NCI-H128 (cell line): ENCODE data around the gene TMEM126A.
"Not testable (repeated sequence)": the region's sequence is repeated elsewhere in the genome, so short reads cannot be mapped to it uniquely, and the experiment has no call there.

ENCODE experiments used
- DNase-seq: peaks from one replicate; lab custom pipeline; 2025; ENCODE audit not compliant: unreplicated experiment; lab: John Stamatoyannopoulos, UW

TMEM126A gene

DNA sequence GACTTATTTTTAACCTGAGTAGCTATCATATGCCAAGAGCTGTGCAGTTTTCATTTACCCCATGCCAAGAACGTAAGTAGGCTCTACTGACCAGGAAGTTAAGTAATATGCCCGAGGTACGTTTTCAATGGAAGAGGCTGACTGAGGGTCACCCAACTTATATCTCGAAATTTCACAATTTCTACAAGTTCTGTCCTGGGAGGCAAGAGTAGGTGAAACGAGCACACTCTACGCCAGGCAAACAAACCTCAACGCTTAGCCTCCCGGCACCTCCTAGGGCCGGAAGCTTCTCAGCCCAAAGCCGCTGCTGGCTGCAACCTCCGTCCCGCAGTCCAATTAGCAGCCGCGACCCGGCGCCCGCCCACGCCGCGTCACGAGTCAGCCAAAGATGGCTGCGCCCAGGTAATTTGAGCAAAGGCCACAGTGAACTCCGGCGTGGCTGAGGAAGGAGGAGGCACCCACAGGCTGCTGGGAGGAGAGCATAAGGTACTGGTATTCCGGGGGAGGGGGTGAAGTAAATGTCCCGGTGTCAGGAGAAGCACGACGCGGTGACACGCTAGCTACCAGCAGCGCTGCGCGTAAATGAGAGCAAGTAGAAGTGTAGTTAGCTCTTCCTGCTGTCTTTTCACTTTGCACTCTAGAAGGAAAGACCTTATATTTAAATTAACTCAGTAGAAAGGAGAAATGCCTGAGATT, at the start of gene TMEM126A:
TSS of gene TMEM126A (plus strand) at position 364 of the 696 bp plus-strand sequence. CDS start 2,289 bp downstream, outside the sequence.
- peak; percentile 66 for DNase-seq

GRCh38 chr11:85599083-85599482, 48.7 kb upstream of the TMEM126A start:
- DNase-seq, result no peak

- DNase-seq, result no peak
These were observed 45.1 kb upstream of the TMEM126A start for GRCh38 chr11:85602526-85603213.

DNA sequence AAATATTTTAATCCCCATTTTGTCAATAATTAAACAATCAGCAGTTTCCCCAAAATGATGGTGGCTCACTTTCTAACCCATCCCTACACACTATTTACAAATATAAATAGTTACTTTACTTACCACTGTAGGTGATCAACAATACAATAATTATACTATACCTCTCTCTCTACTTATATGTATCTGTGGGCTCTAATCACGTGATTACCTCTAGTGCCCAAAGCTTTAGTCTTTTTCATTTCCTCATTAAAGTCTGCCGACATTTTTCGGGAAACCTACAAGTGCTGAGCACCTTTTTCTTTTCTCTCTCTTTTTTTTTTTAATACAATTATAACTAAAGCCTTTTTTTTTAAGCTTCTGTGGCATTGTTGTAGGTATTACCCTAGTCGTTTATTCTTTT, 44.5 kb upstream of the TMEM126A start:
- DNase-seq, result no peak

- not testable (repeated sequence) for DNase-seq
These were observed 41.5 kb upstream of the TMEM126A start for GRCh38 chr11:85606237-85606636.

- not testable (repeated sequence) for DNase-seq
These were observed 39.1 kb upstream of the TMEM126A start for GRCh38 chr11:85608621-85609020.

DNA sequence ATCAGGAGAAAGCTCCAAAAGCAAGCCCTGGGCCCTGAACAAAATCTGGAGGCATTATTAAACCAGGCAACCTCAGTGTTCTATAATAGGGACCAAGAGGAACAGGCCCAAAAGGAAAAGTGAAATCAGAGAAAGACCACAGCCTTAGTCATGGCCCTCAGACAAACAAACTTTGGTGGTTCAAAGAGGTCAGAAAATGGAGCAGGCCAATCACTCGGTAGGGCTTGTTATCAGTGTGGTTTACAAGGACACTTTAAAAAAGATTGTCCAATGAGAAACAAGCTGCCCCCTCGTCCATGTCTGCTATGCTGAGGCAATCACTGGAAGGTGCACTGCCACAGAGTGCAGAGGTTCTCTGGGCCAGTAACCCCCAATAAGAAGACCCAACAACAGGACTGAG, 38.5 kb upstream of the TMEM126A start:
- DNase-seq, result not testable (repeated sequence)

DNA sequence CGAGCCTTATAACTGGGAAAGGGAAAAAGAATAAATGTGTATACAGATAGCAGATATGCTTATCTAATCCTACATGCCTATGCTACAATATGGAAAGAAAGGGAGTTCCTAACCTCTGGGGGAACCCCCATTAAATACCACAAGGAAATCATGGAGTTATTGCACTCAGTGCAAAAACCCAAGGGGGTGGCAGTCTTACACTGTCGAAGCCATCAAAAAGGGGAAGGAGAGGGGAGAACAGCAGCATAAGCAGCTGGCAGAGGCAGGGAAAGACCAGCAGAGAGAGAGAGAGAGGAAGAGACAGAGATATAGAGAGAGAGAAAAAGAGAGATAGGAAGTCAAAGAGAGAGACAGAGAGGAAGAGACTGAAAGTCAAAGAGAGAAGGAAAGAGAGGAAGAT, 36.1 kb upstream of the TMEM126A start:
- not testable (repeated sequence) for DNase-seq

GRCh38 chr11:85619499-85619898, 28.3 kb upstream of the TMEM126A start:
- DNase-seq, result no peak

DNA sequence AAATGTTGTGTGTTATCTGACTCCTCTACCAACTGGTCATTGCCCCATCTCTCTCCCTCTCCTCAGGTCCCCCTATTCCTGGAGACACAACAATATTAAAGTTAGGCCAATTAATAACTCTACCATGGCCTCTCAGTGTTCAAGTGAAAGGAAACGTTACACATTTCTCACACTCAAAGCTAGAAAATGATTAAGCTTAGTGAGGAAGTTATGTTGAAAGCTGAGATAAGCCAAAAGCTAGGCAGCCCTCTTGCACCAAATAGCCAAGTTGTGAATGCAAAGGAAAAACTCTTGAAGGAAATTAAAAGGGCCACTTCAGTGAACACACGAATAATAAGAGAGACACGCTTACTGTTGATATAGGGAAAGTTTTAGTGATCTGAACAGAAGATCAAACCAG, 27.5 kb upstream of the TMEM126A start:
- DNase-seq, result no peak

DNA sequence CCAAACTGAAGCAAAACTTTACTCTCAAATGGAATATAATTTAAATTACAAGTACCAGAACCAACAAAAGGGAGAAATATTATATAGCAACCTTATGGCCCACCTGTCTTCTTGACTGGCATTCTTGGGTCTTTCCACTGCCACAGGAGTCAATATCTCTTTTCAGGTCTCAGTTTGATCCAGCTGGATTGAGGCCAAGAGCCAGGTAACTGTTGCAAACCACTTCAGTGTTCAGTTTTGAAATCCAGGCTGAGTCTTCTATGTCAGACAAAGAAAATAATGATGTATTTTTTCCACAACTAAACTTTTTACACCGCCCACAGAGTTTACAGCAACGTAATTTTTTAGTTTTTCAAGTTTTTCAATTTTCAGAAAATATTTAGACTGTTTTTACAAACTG, 21.3 kb upstream of the TMEM126A start:
- DNase-seq, result peak; percentile 9

GRCh38 chr11:85627332-85627997, 20.3 kb upstream of the TMEM126A start, which contains the start of gene DLG2:
Gene DLG2 (minus strand): TSS chr11:85627344.
- DNase-seq, result no peak

GRCh38 chr11:85627998-85628770, 19.6 kb upstream of the TMEM126A start, which contains the start of gene TMEM126B:
Gene TMEM126B (plus strand): TSS chr11:85628593. CDS start chr11:85628608, 15 bp downstream.
- peak; percentile 98 for DNase-seq

- no peak for DNase-seq
These were observed 18.9 kb upstream of the TMEM126A start for GRCh38 chr11:85628771-85629341.

- DNase-seq, result no peak
These were observed 13.0 kb upstream of the TMEM126A start for GRCh38 chr11:85634747-85635146.

DNA sequence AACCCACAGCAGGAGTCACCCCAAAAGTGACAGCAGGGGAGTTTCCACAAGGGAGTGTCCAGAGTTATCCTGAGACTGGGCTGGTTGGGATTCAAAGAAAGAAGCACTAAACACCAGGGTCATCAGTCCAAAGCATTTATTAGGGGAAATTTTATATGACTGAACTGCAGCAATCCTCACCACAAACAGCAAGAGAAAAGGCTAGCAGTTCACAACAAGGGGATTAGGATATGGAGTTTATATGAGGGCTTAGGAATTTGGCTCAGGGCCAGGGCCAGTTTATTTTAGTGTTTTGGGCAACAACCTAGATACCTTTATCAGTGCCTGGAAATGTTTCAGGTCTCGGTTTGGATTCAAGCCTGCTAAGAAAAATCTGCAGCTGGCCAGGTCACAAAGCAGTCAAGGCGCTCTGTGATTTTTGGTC, 4.6 kb upstream of the TMEM126A start:
- DNase-seq, result no peak

DNA sequence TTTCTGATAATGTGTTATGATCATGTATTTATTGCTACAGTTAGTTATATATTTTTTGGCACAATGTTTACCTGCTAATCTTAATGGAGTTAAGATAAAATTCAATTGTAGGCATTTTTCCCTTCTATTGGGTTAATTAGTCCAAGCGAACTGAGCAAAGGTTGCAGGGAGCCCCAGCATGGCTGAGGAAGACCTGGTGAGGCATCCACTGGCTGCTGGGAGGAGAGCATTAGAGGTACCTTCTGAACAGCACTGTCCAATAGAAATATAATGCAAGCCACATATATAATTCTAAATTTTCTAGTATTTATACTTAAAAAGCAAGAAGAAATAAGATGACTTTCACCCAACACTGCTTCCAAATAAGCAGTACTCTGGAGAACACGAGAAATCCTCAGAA, 689 bp upstream of the TMEM126A start:
- DNase-seq, result no peak

DNA sequence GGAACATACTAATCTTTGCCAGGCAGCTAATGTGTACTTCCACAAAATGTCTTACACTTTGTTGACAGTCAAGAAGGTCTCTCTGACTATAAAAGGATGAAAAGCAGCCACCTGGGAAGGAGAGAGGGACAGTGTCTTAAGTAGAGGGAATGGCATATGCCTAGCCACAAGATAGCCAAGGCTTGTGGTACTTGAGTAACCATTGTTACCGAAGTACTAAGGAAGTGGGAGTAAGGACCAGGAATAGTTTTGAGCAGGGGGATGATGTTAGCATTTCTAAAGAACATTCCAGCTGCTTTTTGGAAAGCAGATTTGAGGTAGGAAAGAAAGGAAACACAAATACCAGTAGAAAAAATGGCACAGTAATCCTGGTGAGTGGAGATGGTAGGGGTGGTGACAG, 3.4 kb downstream of the TMEM126A start:
- no peak for DNase-seq

- DNase-seq, result no peak
These were observed 5.2 kb downstream of the TMEM126A start for GRCh38 chr11:85652786-85653447.

DNA sequence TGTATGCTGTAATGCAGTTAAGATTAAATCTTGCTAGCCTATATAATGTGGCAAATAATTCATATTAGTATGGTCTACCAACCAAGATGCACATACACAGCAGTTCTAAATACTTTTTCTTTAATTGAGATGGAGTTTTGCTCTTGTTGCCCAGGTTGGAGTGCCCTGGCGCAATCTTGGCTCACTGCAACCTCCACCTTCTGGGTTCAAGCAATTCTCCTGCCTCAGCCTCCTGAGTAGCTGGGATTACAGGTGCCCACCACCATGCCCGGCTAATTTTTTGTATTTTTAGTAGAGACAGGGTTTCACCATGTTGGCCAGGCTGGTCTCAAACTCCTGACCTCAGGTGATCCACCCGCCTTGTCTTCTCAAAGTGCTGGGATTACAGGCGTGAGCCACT, 6.6 kb downstream of the TMEM126A start:
- DNase-seq, result not testable (repeated sequence)
